CD4-positive, alpha-beta memory T cell (primary cell): Measurements from ENCODE around the gene TCP1. TPM values are rescaled to one million over a fixed set of nuclear protein-coding genes. Genes with fewer than 3 reads are reported as not detected.
A peak's percentile ranks its signal among the peaks of the same experiment; 100 is the strongest.

ENCODE experiments used
- CTCF ChIA-PET: fragments of 350-600 bp; sonication (Branson Sonifier 250); formaldehyde crosslinking; loops from one replicate; lab custom pipeline; 2021; ENCODE audit warnings: inconsistent platforms; ENCODE audit not compliant: partially characterized antibody; lab: Charles Lee
- POLR2A ChIA-PET: fragments of 350-600 bp; sonication (Branson Sonifier 250); formaldehyde crosslinking; loops from one replicate; lab custom pipeline; 2021; ENCODE audit not compliant: partially characterized antibody; lab: Charles Lee
- DNase-seq, 5 donors: peaks; one replicate each; pipeline versions ENCODE4 v3.0.0 to v3.0.0-alpha.2; 2020 to 2022; ENCODE audit warnings: mixed read lengths in 1 of 5
- H3K27ac ChIP-seq: one replicate; pipeline ENCODE4 v1.7.0; 2013; ENCODE audit warnings: low read depth, low read length
- H3K27me3 ChIP-seq: 2 replicates; pipeline ENCODE4 v1.7.0; 2013; ENCODE audit warnings: mild to moderate bottlenecking, low read length, moderate library complexity; ENCODE audit not compliant: insufficient read depth
- H3K36me3 ChIP-seq: 2 replicates; pipeline ENCODE4 v1.7.0; 2013; ENCODE audit warnings: mild to moderate bottlenecking, low read length, moderate library complexity; ENCODE audit not compliant: insufficient read depth
- H3K4me1 ChIP-seq: 2 replicates; pipeline ENCODE4 v1.7.0; 2013; ENCODE audit warnings: mild to moderate bottlenecking, low read length, moderate library complexity; ENCODE audit not compliant: insufficient read depth
- H3K4me3 ChIP-seq, 2 donors: one replicate each; pipeline ENCODE4 v1.7.0; 2013; ENCODE audit warnings: low read length in 2 of 2, mild to moderate bottlenecking in 1 of 2
- H3K9me3 ChIP-seq, 2 donors: one replicate each; pipeline ENCODE4 v1.7.0; 2013; ENCODE audit warnings: low read length in 2 of 2, control low read depth in 1 of 2; ENCODE audit not compliant: control insufficient read depth in 1 of 2
- H3K27ac Mint-ChIP-seq, 7 donors: one replicate each; pipeline ENCODE4 v1.8.0; 2020 to 2021; ENCODE audit warnings: mixed read lengths in 7 of 7, mild to moderate bottlenecking in 6 of 7, inconsistent platforms in 3 of 7, moderate library complexity in 3 of 7
- H3K27me3 Mint-ChIP-seq, 2 donors: one replicate each; pipeline ENCODE4 v1.8.0; 2020 to 2021; ENCODE audit warnings: mixed read lengths in 2 of 2
- H3K36me3 Mint-ChIP-seq, 2 donors: one replicate each; pipeline ENCODE4 v1.8.0; 2020 to 2021; ENCODE audit warnings: mixed read lengths in 2 of 2, inconsistent platforms in 1 of 2, mild to moderate bottlenecking in 1 of 2
- H3K4me1 Mint-ChIP-seq, 4 donors: one replicate each; pipeline ENCODE4 v1.8.0; 2020 to 2021; ENCODE audit warnings: mixed read lengths in 4 of 4, mild to moderate bottlenecking in 1 of 4
- H3K4me3 Mint-ChIP-seq, 8 donors: one replicate each; pipeline ENCODE4 v1.8.0; 2020 to 2021; ENCODE audit warnings: mixed read lengths in 8 of 8, mild to moderate bottlenecking in 7 of 8, moderate library complexity in 6 of 8, inconsistent platforms in 3 of 8
- H3K9me3 Mint-ChIP-seq, 8 donors: one replicate each; pipeline ENCODE4 v1.8.0; 2020 to 2021; ENCODE audit warnings: mixed read lengths in 8 of 8, mild to moderate bottlenecking in 5 of 8, inconsistent platforms in 3 of 8, moderate library complexity in 1 of 8
- intact Hi-C: fragments of 100-400 bp; cut with micrococcal nuclease; formaldehyde crosslinking; loops from one replicate; pipeline ENCODE4 v1.15.1; 2023
- polyA plus RNA-seq, 2 donors: library from polyadenylated mRNA; unstranded; fragments of 300-500 nt; fragmentation: Illumina TruSeq; gene quantifications; one replicate each; pipeline ENCODE4 v1.2.3, GENCODE V29; 2021
- total RNA-seq, 2 experiments: library from RNA; stranded (reverse); gene quantifications; one replicate each; pipeline ENCODE4 v1.2.3, GENCODE V29; 2021

Gene TCP1
- total and polyA plus RNA-seq, 4 experiments from 2014 or later: 84.3 to 162 (median 133) TPM

GRCh38 chr6:159728531-159728964 lies 60.9 kb downstream of the TCP1 start:
- Mint-ChIP-seq H3K4me3 (peak overlapping the region; percentile 91 to 95 (median 92)), H3K27ac (peak overlapping the region; percentile 74 to 99 (median 95)), H3K27me3 (no peaks in the 10 kb centered on the region), H3K4me1 (peaks cover 34 to 73% (median 55%) of the 10 kb centered on the region in 4 donors), H3K9me3 (peaks cover 0 to 8% (median 0%) of the 10 kb centered on the region in 8 donors), H3K36me3 (peaks cover 3 to 31% of the 10 kb centered on the region in 2 donors)
- peak overlapping the region; percentile 31 to 48 for H3K4me3 ChIP-seq
- peaks cover 78% of the 10 kb centered on the region for H3K4me1 ChIP-seq
- H3K36me3 ChIP-seq: peaks cover 6% of the 10 kb centered on the region
- DNase-seq: peak in 1 of 5 donors; percentile 11
- peak overlapping the region; percentile 97 for H3K27ac ChIP-seq
- no peaks in the 10 kb centered on the region for H3K9me3 ChIP-seq
- intact Hi-C loops: no loop called here
- ChIA-PET POLR2A (interaction anchor here (0.6 to 8.3 kb wide), 7 partner anchors 9 to 243 kb away, joined by 3 to 240 read pairs (median 4); partner anchors contain the start of genes ACAT2, MRPL18, SOD2 and TCP1), CTCF (interaction anchor here (1.1 to 3.2 kb wide), 3 partner anchors 8 to 38 kb away, joined by 3 to 30 read pairs (median 13); no protein-coding TSS in a partner anchor)
- H3K27me3 ChIP-seq: no peaks in the 10 kb centered on the region

Other genes with a start within 250 kb of the TCP1 start
- gene SOD2, start 96.4 kb downstream of the TCP1 start, total RNA-seq: 100 to 1,000 TPM; 128 to 131 TPM
- gene SOD2, start 96.4 kb downstream of the TCP1 start, polyA plus RNA-seq: 100 to 1,000 TPM; 121 to 161 TPM
- gene WTAP, start 62.1 kb downstream of the TCP1 start, total RNA-seq: 100 to 1,000 TPM; 151 to 159 TPM
- gene WTAP, start 62.1 kb downstream of the TCP1 start, polyA plus RNA-seq: 100 to 1,000 TPM; 140 to 149 TPM
- gene ACAT2, start 27.6 kb downstream of the TCP1 start, total RNA-seq: 10 to 100 TPM; 30.5 to 30.9 TPM
- gene ACAT2, start 27.6 kb downstream of the TCP1 start, polyA plus RNA-seq: 10 to 100 TPM; 43.5 to 53.2 TPM
- 10 to 100 TPM; 43.9 to 45.2 TPM for gene MRPL18, start 865 bp upstream of the TCP1 start, total RNA-seq
- gene MRPL18, start 865 bp upstream of the TCP1 start, polyA plus RNA-seq: 100 to 1,000 TPM in 1 of 2 donors, 10 to 100 TPM in 1; 68.5 to 105 TPM
- gene PNLDC1, start 10.7 kb upstream of the TCP1 start, total RNA-seq: under 1 TPM; 0.47 to 0.94 TPM
- under 1 TPM in 1 of 2 donors, not detected in 1; 0.23 TPM for gene PNLDC1, start 10.7 kb upstream of the TCP1 start, polyA plus RNA-seq
- not detected for gene MAS1, start 101.4 kb upstream of the TCP1 start, total RNA-seq
- gene MAS1, start 101.4 kb upstream of the TCP1 start, polyA plus RNA-seq: not detected
- 10 to 100 TPM; 77.5 to 79.2 TPM for gene IGF2R, start 179.5 kb upstream of the TCP1 start, total RNA-seq
- gene IGF2R, start 179.5 kb upstream of the TCP1 start, polyA plus RNA-seq: 10 to 100 TPM in 1 of 2 donors, 1 to 10 TPM in 1; 4.5 to 18.7 TPM